Spleen (tissue), 11 donors: Measurements from ENCODE around the gene MSN. TPM values are rescaled to one million over a fixed set of nuclear protein-coding genes. Genes with fewer than 3 reads are reported as not detected.

Experiments used
- DNase-seq: peaks from one replicate; pipeline ENCODE4 v3.0.0-alpha.2; 2020
- H3K27ac ChIP-seq, 8 donors: fragments of 200-600 bp; sonication (generic) in 7 of 8; 1 replicate in 4 of 8; 2 replicates in 4 of 8; pipeline versions ENCODE4 v1.5.0 to v1.8.0; 2016 to 2021; ENCODE audit warnings: inconsistent platforms in 4 of 8, mild to moderate bottlenecking in 4 of 8, moderate library complexity in 1 of 8
- H3K27me3 ChIP-seq, 7 donors: fragments of 200-600 bp; sonication (generic) in 6 of 7; replicated peaks in 1 of 7; 1 replicate in 4 of 7; 2 replicates in 3 of 7; pipeline versions ENCODE4 v1.5.0 to v1.8.0; 2016 to 2021; ENCODE audit warnings: inconsistent platforms in 3 of 7, mild to moderate bottlenecking in 1 of 7
- H3K36me3 ChIP-seq, 6 donors: fragments of 200-600 bp; sonication (generic) in 5 of 6; 1 replicate in 4 of 6; 2 replicates in 2 of 6; pipeline versions ENCODE4 v1.5.0 to v1.8.0; 2016 to 2021; ENCODE audit warnings: inconsistent platforms in 2 of 6
- H3K4me1 ChIP-seq, 6 donors: fragments of 200-600 bp; sonication (generic) in 5 of 6; 1 replicate in 3 of 6; 2 replicates in 3 of 6; pipeline versions ENCODE4 v1.5.0 to v1.8.0; 2016 to 2021; ENCODE audit warnings: inconsistent platforms in 3 of 6
- H3K4me3 ChIP-seq, 8 donors: fragments of 200-600 bp; sonication (generic) in 7 of 8; 1 replicate in 4 of 8; 2 replicates in 4 of 8; pipeline versions ENCODE4 v1.5.0 to v1.8.0; 2016 to 2021; ENCODE audit warnings: inconsistent platforms in 4 of 8, mild to moderate bottlenecking in 4 of 8, moderate library complexity in 2 of 8
- H3K9me3 ChIP-seq, 8 donors: fragments of 200-600 bp; sonication (generic) in 7 of 8; 1 replicate in 4 of 8; 2 replicates in 4 of 8; pipeline versions ENCODE4 v1.5.0 to v1.8.0; 2016 to 2021; ENCODE audit warnings: inconsistent platforms in 4 of 8
- CTCF ChIP-seq, 11 experiments: fragments of 200-600 bp in 7 of 11; fragments of 450-650 bp in 4 of 11; sonication (generic) in 4 of 11; IDR thresholded peaks in 8 of 11; conservative IDR thresholded peaks in 3 of 11; 1 replicate in 7 of 11; 2 replicates in 4 of 11; pipeline versions ENCODE4 v1.4.0 to v1.8.0; 2016 to 2021; ENCODE audit warnings: antibody characterized with exemption in 11 of 11, inconsistent platforms in 4 of 11, mild to moderate bottlenecking in 1 of 11
- POLR2A ChIP-seq, 3 donors: fragments of 450-650 bp; IDR thresholded peaks; one replicate each; pipeline ENCODE4 v1.5.1; 2017; ENCODE audit warnings: antibody characterized with exemption in 3 of 3, mild to moderate bottlenecking in 1 of 3
- POLR2AphosphoS5 ChIP-seq, 3 donors: sonication (generic); formaldehyde crosslinking; IDR thresholded peaks; one replicate each; pipeline ENCODE4 v1.5.1; 2017; ENCODE audit warnings: antibody characterized with exemption in 3 of 3
- WGBS, 5 donors: extraction: QIAGEN DNeasy Blood & Tissue Kit in 3 of 5; methylation state at CpG; one replicate each; pipeline versions ENCODE4 v1.1.5 to v1.1.7; 2013 to 2018; 5-methylcytosine and 5-hydroxymethylcytosine counted together
- intact Hi-C: fragments of 100-400 bp; cut with DNase I; formaldehyde crosslinking; loops from one replicate; pipeline ENCODE4 v1.15.0; 2023; ENCODE audit warnings: low total_unique reads
- polyA plus RNA-seq, 3 donors: library from polyadenylated mRNA; stranded (reverse); fragments of 200-250 nt; gene quantifications; one replicate each; pipeline ENCODE4 v1.2.1, GENCODE V29; 2013
- total RNA-seq, 7 donors: library from RNA; depleted of rRNA in 3 of 7; stranded (reverse); fragments of >200 nt in 3 of 7; fragmentation: NEBNext Ultra II Directional in 4 of 7; extraction: Animal tissue kit (Norgen Biotek cat#: 25700) in 4 of 7; gene quantifications; one replicate each; pipeline versions ENCODE4 v1.1.0 to v1.2.1, GENCODE V29; 2016 to 2021
- donor health status: healthy with polysubstance abuse.
- donor health status: DM: no; HTN: no; CAD: no; lungs with moderate emphysema.
- donor health status: DM: no; HTN: no; CAD: no.
- donor health status: Bipolar disorder and iron deficiency.
- donor health status: healthy.
- donor health status: DM: no; HTN: no; CAD: no.
- donor health status: DM: yes; HTN: yes; CAD: no.

MSN gene
- total and polyA plus RNA-seq, 10 donors = 101 to 396 (median 329) TPM

- Histone ChIP-seq H3K4me3 (no peak overlapping the region), H3K27me3 (no peaks in the 10 kb centered on the region)
- TF ChIP-seq POLR2A (IDR thresholded peaks at IDR 0.05) (no peak), CTCF (IDR thresholded peaks at IDR 0.05 in 8 of 11, conservative IDR thresholded peaks at IDR 0.05 in 3 of 11) (no peak), POLR2AphosphoS5 (IDR thresholded peaks at IDR 0.05) (no peak)
Observed at GRCh38 chrX:65685112-65685511, 17.7 kb downstream of the MSN start.

DNA sequence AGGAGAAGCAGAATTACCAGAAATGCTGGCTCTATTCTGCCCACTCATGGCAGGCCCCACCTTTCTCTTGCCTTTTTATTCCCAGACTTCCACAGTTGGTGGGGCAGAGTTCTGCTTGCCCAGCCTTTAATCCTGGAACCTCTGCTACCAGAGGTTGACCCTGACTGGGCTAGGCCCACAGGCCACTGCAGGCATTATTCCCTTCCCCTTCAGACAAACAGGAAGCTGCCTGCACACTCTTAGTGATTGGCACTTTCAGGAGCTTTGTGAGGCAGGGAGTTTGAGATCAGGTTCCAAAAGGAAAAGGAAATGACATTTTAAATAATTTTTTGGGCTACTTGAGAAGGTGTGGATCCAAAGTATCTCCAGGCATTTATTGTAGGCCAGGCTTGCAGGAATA, 18.8 kb downstream of the MSN start:
- no peak for DNase-seq
- TF ChIP-seq POLR2AphosphoS5 (IDR thresholded peaks at IDR 0.05) = peak in 1 of 3 donors; percentile 56
- no peak for TF ChIP-seq POLR2A (IDR thresholded peaks at IDR 0.05)
- TF ChIP-seq CTCF (IDR thresholded peaks at IDR 0.05 in 8 of 11, conservative IDR thresholded peaks at IDR 0.05 in 3 of 11) = no peak
- Histone ChIP-seq H3K9me3 (no peaks in the 10 kb centered on the region), H3K4me3 (no peak overlapping the region), H3K27ac (peak overlapping the region; percentile 17 to 88 (median 54)), H3K36me3 (peaks cover 0 to 14% (median 0%) of the 10 kb centered on the region in 6 donors), H3K4me1 (peaks cover 55 to 99% (median 93%) of the 10 kb centered on the region in 6 donors), H3K27me3 (no peaks in the 10 kb centered on the region)
- intact Hi-C loops = no loop called here

More at GRCh38 chrX:65685112-65685511, 17.7 kb downstream of the MSN start:
- no peak for DNase-seq
- 78 to 95% (median 90%) methylated on average over 1 of the region's 1 CpG for WGBS, 5 donors
- intact Hi-C loops = no loop called here
- H3K36me3 ChIP-seq = peaks cover 0 to 14% (median 0%) of the 10 kb centered on the region in 6 donors
- no peaks in the 10 kb centered on the region for H3K9me3 ChIP-seq
- peaks cover 51 to 99% (median 93%) of the 10 kb centered on the region in 6 donors for H3K4me1 ChIP-seq
- H3K27ac ChIP-seq = peak overlapping the region in 6 of 8 donors; percentile 17 to 88 (median 62)

GRCh38 chrX:65687367-65687766, 19.9 kb downstream of the MSN start:
- Histone ChIP-seq H3K4me3 (no peak overlapping the region), H3K27me3 (no peaks in the 10 kb centered on the region), H3K4me1 (peaks cover 59 to 99% (median 92%) of the 10 kb centered on the region in 6 donors), H3K27ac (peak overlapping the region in 6 of 8 donors; percentile 28 to 88 (median 60)), H3K9me3 (no peaks in the 10 kb centered on the region), H3K36me3 (peaks cover 0 to 14% (median 0%) of the 10 kb centered on the region in 6 donors)
- no peak for DNase-seq
- WGBS, 5 donors = 73 to 81% (median 75%) methylated on average over 3 of the region's 3 CpGs
- intact Hi-C loops = no loop called here
- no peak for TF ChIP-seq POLR2AphosphoS5 (IDR thresholded peaks at IDR 0.05)
- TF ChIP-seq POLR2A (IDR thresholded peaks at IDR 0.05) = no peak
- no peak for TF ChIP-seq CTCF (IDR thresholded peaks at IDR 0.05 in 8 of 11, conservative IDR thresholded peaks at IDR 0.05 in 3 of 11)

DNA sequence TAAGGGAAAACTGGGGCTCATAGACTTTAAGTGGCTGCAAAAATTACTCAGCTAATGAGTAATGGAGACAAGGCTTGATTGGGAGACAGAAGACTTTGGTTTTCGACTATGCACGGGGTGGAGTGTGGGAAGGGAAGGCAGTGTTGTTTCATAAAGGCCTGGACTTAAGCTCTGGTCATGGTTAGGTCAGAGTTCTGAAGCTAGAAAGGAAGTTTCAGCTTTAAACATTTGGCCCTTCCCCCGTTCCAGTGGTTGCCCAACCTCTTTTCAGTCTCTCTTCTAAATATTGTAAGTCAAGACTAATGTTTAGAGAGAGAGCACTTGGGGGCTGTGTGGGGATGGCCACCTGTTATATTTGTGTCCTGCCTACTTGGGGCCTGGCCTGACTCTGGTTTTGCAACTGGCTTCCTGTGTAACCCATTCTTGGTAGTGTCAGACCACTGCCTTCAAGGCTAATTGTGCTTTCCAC, 21.0 kb downstream of the MSN start:
- Histone ChIP-seq H3K9me3 (no peaks in the 10 kb centered on the region), H3K36me3 (peaks cover 0 to 12% (median 0%) of the 10 kb centered on the region in 6 donors), H3K4me3 (peak overlapping the region in 1 of 8 donors; percentile 12), H3K4me1 (peaks cover 59 to 100% (median 95%) of the 10 kb centered on the region in 6 donors), H3K27ac (peak overlapping the region in 6 of 8 donors; percentile 28 to 88 (median 60)), H3K27me3 (no peaks in the 10 kb centered on the region)
- WGBS, 5 donors = 1 to 30% (median 18%) methylated on average over 2 to 3 of the region's 3 CpGs
- intact Hi-C loops = no loop called here
- no peak for DNase-seq
- TF ChIP-seq POLR2AphosphoS5 (IDR thresholded peaks at IDR 0.05) (peak in 1 of 3 donors; percentile 32), POLR2A (IDR thresholded peaks at IDR 0.05) (no peak)
